ENCODE measurements around the gene MEF2C. TPM values are rescaled to one million over a fixed set of nuclear protein-coding genes. Genes with fewer than 3 reads are reported as not detected.

MEF2C gene
- polyA plus RNA-seq, 6 donors from 2014 or later = 402 to 547 (median 433) TPM

DNA sequence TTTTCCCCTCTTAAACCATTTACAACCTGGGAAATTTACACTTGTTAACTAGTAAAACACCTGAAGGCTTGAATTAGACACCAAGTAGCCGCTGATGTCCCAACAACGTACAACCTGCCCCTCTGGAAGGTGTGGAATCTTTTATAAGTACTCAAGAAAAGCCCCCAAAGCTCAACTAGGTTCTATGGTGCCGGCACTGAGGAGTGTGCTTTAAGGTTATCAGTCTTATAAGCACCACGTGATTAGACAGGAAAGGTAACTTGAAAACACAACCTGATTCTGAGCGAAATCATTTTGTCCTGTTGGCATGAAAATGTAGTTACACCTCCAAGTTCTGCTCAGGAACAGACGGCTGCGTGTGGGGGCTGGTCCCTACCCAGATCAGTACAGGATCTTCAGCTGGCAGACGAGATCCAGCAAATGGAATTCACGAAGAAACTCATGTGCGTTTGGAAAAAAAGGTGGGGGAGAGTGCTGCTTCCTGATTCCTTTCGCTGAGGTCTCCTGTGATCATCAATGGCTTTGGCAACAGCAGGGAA is 195.5 kb downstream of the MEF2C start:
- H3K4me3 Mint-ChIP-seq = peak overlapping the region in 1 of 8 donors; percentile 75
- H3K27me3 Mint-ChIP-seq = peaks cover 76 to 92% (median 88%) of the 10 kb centered on the region in 3 donors
- H3K9me3 Mint-ChIP-seq = peaks cover 0 to 70% (median 28%) of the 10 kb centered on the region in 7 donors
- DNase-seq (no peak), ATAC-seq (ENCODE audit: low read depth in 2 of 2) (no peak)
- H3K27ac Mint-ChIP-seq = peak overlapping the region in 2 of 6 donors; percentile 18 to 87
- H3K36me3 Mint-ChIP-seq = peaks cover 9 to 20% of the 10 kb centered on the region in 2 donors
- H3K4me1 Mint-ChIP-seq = peaks cover 28 to 37% (median 28%) of the 10 kb centered on the region in 3 donors

DNA sequence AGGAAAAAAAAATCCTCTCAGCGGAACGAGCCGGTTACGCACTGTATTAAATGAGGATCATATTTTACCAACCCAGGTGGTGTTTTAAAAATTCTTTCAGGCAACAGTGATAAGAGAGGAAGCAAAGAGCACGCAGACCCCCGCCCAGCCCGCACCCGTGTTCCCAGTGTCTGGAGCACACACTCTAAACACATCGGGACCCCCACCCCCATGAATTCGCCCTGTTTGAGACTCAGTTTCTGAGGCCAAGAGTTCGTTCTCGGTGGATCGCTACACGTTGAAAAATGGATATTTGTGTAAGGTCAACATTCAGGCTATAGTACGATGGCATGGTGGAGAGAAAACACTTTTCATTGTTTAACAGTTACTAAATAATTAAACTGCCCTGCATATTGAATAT is 196.3 kb downstream of the MEF2C start:
- DNase-seq = no peak
- H3K4me1 Mint-ChIP-seq = peaks cover 22 to 30% (median 24%) of the 10 kb centered on the region in 3 donors
- H3K27ac Mint-ChIP-seq = peak overlapping the region in 4 of 6 donors; percentile 59 to 94 (median 88)
- H3K36me3 Mint-ChIP-seq = peaks cover 9 to 20% of the 10 kb centered on the region in 2 donors
- H3K4me3 Mint-ChIP-seq = peak overlapping the region in 2 of 8 donors; percentile 28 to 50
- ATAC-seq (ENCODE audit: low read depth in 2 of 2) = no peak
- peaks cover 0 to 64% (median 27%) of the 10 kb centered on the region in 7 donors for H3K9me3 Mint-ChIP-seq
- H3K27me3 Mint-ChIP-seq = peaks cover 71 to 86% (median 83%) of the 10 kb centered on the region in 3 donors

DNA sequence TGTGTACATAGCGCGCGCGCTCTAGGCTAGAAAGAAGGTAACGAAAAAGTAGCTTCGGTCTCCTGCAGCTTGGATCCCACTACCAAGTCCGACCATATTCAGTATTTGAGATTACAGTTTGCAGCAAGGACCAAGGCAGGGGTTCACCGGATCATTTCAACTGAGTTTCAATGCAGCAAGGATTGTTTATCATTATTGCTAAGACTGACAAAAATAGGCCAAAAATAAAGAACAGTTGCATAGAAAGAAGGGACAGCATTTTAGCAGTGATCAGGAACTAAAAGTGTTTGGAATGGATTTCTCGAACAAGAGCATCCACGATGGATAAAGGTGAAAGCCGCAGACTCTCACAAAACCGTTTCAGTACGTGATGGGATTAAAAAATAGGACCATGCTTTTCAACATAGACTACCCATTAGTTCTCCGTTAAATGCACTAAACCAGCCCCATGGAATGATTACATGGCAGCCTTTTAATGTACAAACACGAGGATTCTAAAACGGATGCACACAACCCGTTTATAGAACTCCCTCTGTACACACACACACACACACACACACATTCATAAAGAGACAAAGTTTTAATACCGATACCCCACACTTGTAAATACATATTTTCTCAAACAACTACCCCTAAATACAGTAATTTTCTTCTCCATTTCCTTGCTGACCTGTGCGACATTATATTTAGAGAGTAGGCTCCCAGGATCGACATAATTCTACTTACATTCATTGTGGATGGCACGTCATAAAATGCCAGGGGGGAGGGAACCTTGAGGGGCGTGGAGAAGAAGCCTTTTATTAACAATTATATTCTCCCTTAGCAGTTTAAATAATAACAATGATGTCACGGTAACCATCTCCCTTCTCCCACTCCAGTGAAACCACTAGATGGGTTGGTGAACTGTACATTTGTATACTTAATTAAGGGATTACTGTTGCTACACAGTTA is 197.1 kb downstream of the MEF2C start:
- Mint-ChIP-seq H3K4me3 (peak overlapping the region in 4 of 8 donors; percentile 22 to 50 (median 32)), H3K9me3 (peaks cover 0 to 62% (median 23%) of the 10 kb centered on the region in 7 donors), H3K27ac (peak overlapping the region in 5 of 6 donors; percentile 59 to 94 (median 88)), H3K4me1 (peaks cover 15 to 23% (median 17%) of the 10 kb centered on the region in 3 donors), H3K36me3 (peaks cover 5 to 20% of the 10 kb centered on the region in 2 donors), H3K27me3 (peaks cover 70 to 86% (median 85%) of the 10 kb centered on the region in 3 donors)
- ATAC-seq (ENCODE audit: low read depth in 2 of 2) (no peak), DNase-seq (no peak)

DNA sequence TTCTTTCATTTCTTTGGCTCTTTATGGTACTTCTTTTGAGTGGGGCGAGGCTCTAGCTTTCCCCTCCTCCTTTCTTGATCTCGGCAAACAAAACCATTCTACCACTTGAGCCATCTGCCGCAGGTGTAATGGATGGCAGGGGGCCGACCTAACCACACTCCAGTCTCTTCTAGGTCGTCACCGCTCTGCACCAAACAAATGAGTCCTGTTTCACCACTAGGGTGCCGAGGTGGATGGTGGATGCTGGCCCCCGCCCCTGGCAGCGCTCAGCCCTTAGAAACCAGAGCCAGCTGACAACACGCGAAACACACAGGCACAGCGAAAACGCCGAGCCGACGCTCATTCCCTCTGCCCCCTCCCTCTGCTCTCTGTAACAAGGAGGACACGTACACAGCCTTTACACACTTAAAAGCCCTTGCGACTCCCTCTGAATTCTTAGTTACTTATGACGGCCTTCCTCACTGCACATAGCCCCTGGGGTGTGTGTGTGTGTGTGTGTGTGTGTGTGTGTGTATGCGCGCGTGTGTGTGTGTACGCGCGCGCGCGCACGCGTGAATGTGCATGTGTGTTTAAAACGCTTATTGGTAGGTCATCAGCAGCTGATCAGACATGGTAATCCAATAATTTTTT is 199.4 kb downstream of the MEF2C start:
- Mint-ChIP-seq H3K36me3 (peaks cover 10 to 32% of the 10 kb centered on the region in 2 donors), H3K4me3 (peak overlapping the region in 5 of 8 donors; percentile 41 to 72 (median 52)), H3K27me3 (peaks cover 66 to 81% (median 76%) of the 10 kb centered on the region in 3 donors), H3K27ac (peak overlapping the region in 4 of 6 donors; percentile 59 to 94 (median 92)), H3K4me1 (peaks cover 16 to 22% (median 19%) of the 10 kb centered on the region in 3 donors), H3K9me3 (peaks cover 7 to 63% (median 23%) of the 10 kb centered on the region in 7 donors)
- DNase-seq = no peak
- peak; percentile 39 to 46 for ATAC-seq (ENCODE audit: low read depth in 2 of 2)

DNA sequence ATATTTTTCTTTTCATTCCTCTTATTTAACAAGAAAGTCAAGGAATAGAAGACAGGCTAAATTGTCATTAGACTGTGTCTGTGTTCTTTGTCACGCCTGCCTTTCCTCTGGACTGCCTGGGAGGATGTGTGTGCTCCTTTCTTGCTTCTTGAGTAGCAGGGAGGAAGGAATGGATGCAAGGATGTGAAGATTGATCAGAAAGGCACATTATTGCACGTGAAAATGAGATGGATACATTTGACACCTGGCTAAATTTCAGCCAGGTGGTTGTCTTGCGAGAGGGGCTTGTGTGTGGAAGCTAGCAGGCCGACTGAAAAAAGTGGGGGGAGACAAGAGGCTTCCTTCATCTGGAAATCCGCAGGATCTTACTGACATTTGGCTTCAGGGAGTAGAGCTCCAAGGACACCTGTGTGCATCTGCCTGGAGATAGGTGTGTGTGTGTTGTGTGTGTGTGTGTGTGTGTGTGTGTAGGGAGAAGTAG is 200.1 kb downstream of the MEF2C start:
- ATAC-seq (ENCODE audit: low read depth in 2 of 2) (no peak), DNase-seq (no peak)
- H3K27me3 Mint-ChIP-seq = peaks cover 63 to 82% (median 76%) of the 10 kb centered on the region in 3 donors
- H3K27ac Mint-ChIP-seq = peak overlapping the region in 5 of 6 donors; percentile 51 to 94 (median 66)
- H3K4me3 Mint-ChIP-seq = peak overlapping the region in 6 of 8 donors; percentile 26 to 72 (median 39)
- H3K36me3 Mint-ChIP-seq = peaks cover 10 to 36% of the 10 kb centered on the region in 2 donors
- H3K9me3 Mint-ChIP-seq = peaks cover 9 to 66% (median 24%) of the 10 kb centered on the region in 7 donors
- peaks cover 16 to 22% (median 21%) of the 10 kb centered on the region in 3 donors for H3K4me1 Mint-ChIP-seq

DNA sequence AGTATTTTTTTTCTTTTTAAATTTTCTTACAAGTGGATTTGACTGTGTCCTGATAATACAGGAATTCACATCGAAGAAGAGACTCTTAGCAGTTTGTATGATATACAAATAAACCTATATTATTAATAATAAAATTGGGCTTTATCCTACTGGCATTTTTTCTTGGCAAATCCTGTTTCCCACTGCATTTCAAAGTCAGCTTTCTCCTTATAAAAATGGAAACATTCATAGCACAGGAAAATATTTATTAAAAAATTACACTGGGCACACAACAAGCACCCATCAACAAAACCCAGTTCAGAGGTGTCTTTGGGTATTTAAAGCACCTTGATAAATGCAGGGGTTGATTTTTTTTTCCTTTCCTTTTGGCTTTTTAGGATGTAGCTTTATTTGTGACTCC is 200.9 kb downstream of the MEF2C start:
- H3K27me3 Mint-ChIP-seq = peaks cover 63 to 83% (median 76%) of the 10 kb centered on the region in 3 donors
- DNase-seq = no peak
- H3K36me3 Mint-ChIP-seq = peaks cover 14 to 36% of the 10 kb centered on the region in 2 donors
- peaks cover 16 to 22% (median 21%) of the 10 kb centered on the region in 3 donors for H3K4me1 Mint-ChIP-seq
- no peak overlapping the region for H3K4me3 Mint-ChIP-seq
- H3K27ac Mint-ChIP-seq = no peak overlapping the region
- H3K9me3 Mint-ChIP-seq = peaks cover 9 to 67% (median 26%) of the 10 kb centered on the region in 7 donors
- ATAC-seq (ENCODE audit: low read depth in 2 of 2) = no peak

DNA sequence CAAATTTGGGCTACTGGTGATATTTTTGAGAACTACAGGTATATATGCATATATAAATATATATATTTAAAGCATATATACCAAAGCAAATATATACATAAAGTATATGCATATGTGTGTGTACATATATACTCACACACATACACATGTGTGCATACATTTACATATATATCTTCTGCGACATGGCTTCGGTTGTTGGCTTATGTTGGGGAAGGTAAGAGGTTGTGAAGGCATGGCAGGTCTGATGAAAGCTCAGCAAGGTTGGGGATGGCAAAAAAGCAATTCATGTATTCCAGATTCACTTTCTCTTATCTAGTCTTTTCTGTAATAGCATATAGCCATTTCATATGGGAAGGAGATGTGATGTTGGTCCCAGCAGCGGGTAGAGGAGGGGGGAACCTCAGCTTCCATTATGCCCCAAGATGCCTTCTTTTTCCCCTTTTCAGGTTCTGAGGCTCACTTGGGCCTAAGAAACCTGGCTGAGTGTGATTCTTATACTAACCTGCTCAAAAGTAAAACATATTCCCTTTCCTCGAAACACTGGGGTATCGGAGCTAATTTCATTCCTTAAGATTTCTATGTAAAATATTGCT is 201.7 kb downstream of the MEF2C start:
- peak overlapping the region in 2 of 6 donors; percentile 5 to 86 for H3K27ac Mint-ChIP-seq

DNA sequence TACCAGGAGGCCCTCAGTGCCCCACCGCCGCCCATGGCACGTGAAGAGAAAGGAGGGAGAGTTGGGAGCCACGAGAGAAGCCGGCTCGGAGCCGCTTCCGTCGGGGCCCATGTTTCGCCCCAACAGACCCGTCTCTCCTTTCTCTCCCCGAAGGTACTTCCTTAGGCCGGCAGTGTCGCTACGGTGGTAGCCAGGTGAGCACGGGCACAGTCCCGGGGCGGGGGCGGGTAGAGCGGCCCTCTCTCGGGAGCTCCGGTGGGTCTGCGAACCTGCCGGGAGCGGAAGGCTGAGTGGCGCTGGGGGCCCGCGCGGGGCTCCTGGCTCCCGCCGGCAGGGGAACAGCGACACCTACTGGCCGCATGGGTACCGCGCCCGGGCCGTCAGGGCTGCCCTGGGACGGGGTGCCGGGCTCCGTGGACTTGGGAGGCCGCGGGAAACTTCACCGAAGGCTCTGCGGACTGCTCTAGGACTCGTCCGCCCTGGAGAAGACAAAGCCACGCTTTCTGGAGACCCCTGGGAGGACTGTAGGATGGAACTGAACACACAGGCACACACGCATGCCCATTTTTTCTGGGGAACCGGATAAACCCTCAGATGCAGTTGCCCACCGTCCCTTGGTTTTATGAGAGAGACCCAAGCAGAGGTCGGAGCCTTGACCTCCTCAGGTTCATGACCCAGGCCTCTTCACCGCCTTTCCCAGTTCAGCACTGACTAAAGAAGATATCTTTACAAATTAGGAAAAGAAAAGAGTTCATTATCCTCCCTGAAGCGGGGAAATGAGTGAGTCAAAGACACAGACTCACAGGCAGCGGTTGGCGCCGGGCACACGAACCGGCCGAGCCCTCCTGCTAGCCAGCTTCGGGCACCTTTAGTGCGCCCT is 202.5 kb downstream of the MEF2C start:
- Mint-ChIP-seq H3K9me3 (peaks cover 9 to 51% (median 28%) of the 10 kb centered on the region in 7 donors), H3K4me1 (peaks cover 26 to 34% (median 34%) of the 10 kb centered on the region in 3 donors)

More for the DNA sequence above, 201.7 kb downstream of the MEF2C start:
- DNase-seq (no peak), ATAC-seq (ENCODE audit: low read depth in 2 of 2) (no peak)
- Mint-ChIP-seq H3K9me3 (peaks cover 9 to 59% (median 28%) of the 10 kb centered on the region in 7 donors), H3K27me3 (peaks cover 61 to 81% (median 79%) of the 10 kb centered on the region in 3 donors), H3K36me3 (peaks cover 18 to 36% of the 10 kb centered on the region in 2 donors), H3K4me1 (peaks cover 18 to 26% (median 26%) of the 10 kb centered on the region in 3 donors), H3K4me3 (peak overlapping the region in 3 of 8 donors; percentile 56 to 73 (median 61))

DNA sequence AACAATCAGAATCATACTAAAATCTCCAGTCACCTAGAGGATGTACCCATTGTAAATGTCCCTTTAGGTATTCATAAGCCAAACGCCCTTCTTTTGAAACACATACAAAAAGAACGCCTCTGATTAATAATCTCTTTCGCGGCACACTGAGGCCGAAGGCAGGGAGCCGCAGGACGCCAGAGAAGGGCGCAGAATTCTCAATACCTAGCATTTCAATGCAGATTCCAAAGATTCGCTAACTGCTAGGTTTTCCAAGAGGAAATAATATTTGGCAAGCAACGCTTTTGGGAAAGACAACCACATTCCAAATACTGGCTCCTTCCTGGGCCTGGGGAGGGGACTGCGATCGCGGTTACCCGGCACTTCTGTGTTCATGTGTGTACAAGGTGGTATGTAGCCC is 203.3 kb downstream of the MEF2C start:
- Mint-ChIP-seq H3K27ac (peak overlapping the region in 5 of 6 donors; percentile 54 to 97 (median 96)), H3K4me3 (peak overlapping the region in 4 of 8 donors; percentile 37 to 73 (median 60)), H3K36me3 (peaks cover 14 to 33% of the 10 kb centered on the region in 2 donors), H3K4me1 (peaks cover 34 to 43% (median 39%) of the 10 kb centered on the region in 3 donors), H3K27me3 (peaks cover 66 to 83% (median 79%) of the 10 kb centered on the region in 3 donors), H3K9me3 (peaks cover 9 to 53% (median 31%) of the 10 kb centered on the region in 7 donors)
- no peak for ATAC-seq (ENCODE audit: low read depth in 2 of 2)
- no peak for DNase-seq

More for the DNA sequence above, 202.5 kb downstream of the MEF2C start:
- Mint-ChIP-seq H3K4me3 (peak overlapping the region; percentile 6 to 73 (median 40)), H3K36me3 (peaks cover 14 to 36% of the 10 kb centered on the region in 2 donors), H3K27me3 (peaks cover 58 to 81% (median 79%) of the 10 kb centered on the region in 3 donors), H3K27ac (peak overlapping the region in 4 of 6 donors; percentile 57 to 97 (median 88))
- ATAC-seq (ENCODE audit: low read depth in 2 of 2) (peak; percentile 67 to 77), DNase-seq (peak; percentile 50)

DNA sequence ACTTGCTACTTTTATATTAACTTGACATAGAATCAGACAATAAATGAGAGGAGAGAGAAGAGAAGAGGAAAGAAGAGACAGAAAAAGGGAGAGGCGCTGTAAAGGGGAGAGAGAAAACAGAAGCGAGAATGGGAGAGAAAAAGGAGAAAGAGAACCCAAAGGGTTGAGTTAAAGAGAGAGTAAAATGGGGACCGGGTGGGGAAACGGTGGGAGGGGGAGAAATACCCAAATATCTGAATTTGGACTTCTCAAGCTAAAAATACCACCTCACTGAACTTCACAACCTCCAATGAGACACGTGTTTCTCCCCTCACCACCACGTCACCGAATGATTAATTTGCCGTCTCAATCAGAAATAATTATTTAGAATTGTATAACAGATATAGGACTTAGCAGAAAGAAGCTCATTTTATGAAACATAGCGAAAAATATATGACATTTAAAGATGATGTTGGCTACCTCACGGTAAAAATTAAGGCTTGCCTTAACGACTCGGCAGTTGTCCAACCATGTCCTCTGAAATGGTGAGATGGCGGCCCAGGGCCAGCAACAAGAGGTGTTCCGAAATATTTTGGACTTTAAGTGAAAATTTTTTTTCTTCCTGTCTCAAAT is 204.1 kb downstream of the MEF2C start:
- H3K27ac Mint-ChIP-seq = peak overlapping the region in 5 of 6 donors; percentile 21 to 97 (median 97)
- peaks cover 14 to 28% of the 10 kb centered on the region in 2 donors for H3K36me3 Mint-ChIP-seq
- H3K9me3 Mint-ChIP-seq = peaks cover 10 to 52% (median 26%) of the 10 kb centered on the region in 7 donors
- DNase-seq (no peak), ATAC-seq (ENCODE audit: low read depth in 2 of 2) (no peak)
- H3K27me3 Mint-ChIP-seq = peaks cover 69 to 83% (median 76%) of the 10 kb centered on the region in 3 donors
- peak overlapping the region in 5 of 8 donors; percentile 21 to 75 (median 62) for H3K4me3 Mint-ChIP-seq
- peaks cover 35 to 48% (median 40%) of the 10 kb centered on the region in 3 donors for H3K4me1 Mint-ChIP-seq

Measured in naive B cell (primary cell).